HG03354 (cell line): Measurements from ENCODE around the gene FOXRED2.
"Not testable (repeated sequence)": the region's sequence is repeated elsewhere in the genome, so short reads cannot be mapped to it uniquely, and the experiment has no call there.

Experiments
- ATAC-seq: cut with Tn5 transposase; IDR thresholded peaks from one replicate; pipeline ENCODE4 v1.9.1; 2021; ENCODE audit warnings: mild to moderate bottlenecking; ENCODE audit not compliant: unreplicated experiment, poor library complexity, severe bottlenecking

FOXRED2 gene

DNA sequence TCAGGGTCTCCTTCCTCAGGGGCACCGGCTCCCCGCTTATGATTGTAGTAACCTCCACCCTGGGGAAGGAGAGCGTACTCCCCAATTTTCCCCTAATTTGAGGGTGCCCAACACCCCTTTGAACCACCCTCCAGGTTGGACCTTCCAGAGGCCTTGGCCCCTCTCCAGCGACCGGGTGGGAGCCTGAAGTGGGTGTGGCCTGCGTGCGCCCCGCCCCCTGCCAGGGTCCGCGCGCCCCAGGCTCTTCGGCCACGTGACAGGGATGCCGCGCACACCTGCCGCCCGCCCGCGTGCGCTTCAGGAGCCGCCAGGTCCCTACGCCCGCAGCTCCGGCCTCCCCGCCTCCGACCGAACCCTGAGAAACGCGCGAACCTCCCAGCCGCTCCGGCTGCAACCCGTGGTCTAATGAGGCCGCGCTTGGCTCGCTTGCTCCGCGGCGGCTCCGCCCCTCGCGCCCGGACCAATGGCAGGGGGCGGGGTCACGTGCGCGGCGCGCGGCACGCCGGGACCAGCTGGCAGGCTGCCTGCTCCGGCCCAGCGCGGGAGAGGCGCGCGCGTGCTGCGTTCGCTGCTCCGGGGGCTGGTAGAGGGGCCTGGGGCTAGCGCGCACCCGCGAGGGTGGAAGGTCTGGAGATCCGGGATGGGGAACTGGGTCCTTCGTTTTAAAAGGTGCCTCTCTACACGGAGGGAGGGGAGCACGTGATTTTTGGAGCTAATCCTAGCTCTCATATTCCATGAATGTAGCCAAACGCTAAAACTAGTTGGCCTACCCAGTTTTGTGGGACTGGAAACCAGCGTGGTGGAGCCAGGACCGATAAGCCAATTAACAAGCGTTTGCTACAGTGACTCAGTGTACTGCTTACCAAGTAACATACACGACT is at the start of gene FOXRED2:
TSS of gene FOXRED2 (minus strand) at position 404 of the 881 bp plus-strand sequence. CDS start 618 bp downstream, outside the sequence.
- ATAC-seq, result peak; percentile 82

DNA sequence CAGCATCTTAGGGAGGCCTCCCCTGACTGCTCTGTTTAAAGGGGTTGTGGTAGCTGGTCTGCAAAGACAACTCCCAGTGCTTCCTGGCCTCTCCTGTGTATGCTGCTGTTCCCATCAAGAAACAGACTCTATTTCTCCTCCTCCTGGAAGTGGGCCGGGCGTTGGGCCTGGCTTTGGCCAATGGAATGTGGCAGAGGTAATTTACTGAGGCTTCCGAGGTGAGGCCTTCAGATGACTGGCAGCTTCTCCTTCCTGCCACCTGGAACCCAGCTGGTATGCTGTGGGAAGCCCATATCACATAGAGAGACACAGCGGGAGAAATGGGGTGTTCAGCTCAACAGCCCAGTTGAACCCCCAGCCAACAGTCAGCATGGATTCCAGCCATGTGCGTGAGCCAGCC is 47.3 kb upstream of the FOXRED2 start:
- no peak for ATAC-seq

DNA sequence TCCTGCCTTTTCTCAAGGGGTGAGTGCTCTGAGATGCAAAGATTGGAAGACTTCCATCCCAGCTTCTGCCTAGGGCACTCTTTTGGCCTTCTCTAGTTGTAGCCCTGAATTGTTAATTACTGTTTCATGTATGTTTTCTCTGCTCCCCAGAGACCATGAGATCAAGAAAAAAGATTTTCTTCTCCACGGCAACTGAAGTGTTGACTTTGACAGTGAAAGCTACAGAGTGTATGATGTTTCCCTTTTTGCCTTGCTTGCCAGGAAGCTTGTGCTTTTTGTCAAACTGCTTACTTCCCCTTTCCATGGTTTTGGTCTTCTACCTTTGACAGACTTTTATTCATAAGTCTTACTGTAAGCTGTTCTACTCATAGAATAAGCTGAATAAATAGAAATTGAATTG is 45.4 kb upstream of the FOXRED2 start:
- ATAC-seq, result no peak

DNA sequence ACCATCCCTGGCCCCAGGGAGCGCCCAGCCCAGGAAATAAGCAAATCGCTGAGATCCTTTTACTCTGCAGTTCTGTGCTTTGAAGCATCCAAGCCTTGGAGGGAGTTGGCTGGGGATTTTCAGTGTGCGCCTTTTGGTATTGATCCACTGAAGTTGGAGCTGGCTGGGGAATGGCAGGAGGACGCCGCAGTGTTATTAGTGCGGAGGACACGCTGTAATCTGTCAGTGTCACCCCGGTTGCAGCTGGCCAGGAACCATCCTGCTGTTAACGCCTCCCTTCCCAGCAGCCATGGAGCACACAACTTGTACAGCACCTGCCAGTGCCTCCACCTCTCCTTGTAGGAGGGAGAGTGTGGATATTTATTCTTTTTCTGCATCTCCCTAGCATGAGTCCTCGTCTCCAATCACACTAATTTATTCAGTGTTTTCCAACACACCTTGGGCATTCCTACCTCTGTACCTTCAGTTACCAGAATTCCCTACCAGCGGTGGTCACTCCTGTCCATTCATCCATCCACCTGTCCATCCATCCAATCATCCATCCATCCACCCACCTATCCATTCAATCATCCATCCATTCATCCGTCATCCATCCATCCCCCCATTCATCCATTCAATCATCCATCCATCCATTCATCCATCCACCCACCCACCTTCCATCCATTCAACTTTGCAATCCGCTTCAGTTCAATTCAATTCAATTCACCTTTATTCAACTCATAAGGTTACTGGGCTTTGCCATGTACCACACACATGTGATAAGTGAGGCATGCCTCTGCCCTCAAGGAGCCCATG is 44.1 kb upstream of the FOXRED2 start:
- ATAC-seq, result no peak

DNA sequence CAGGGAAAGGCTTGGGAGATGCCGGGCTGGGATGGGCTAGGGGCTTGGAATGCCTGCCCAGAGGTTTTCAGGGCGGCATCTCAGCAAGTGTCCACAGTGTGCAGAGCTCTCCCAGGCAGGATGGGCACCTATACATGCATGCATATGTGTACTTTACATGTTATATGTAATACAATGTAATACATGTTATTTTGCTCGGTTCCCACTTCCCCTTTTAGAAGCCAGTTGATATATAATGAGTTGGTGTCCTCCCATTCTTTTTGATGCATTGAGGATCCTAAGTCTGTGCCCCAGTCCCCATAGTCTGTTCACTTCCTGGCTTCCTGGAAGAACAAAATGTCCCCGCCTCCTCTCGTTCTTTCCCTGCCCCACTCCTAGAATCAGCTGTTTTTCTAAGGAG is 42.2 kb upstream of the FOXRED2 start:
- ATAC-seq, result no peak

DNA sequence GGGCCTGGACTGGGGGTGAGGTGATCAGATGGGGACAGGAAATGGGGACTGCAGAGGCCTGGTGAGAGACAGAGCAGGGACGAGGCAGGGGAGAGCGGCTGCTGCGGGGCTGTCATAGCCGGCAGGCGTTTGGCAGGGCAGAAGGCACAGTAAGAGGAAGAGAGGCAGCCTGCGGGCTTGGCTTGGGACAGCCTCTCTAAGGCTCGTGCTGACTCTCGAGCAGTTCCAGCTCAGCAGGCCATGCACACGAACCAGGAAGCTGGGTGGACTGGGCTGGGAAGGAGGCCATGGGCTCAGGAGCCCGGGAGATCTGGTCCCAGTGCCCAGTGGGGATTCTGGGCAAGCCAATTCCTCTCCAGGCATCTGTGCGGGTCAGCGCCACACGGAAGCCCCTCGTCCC is 41.8 kb upstream of the FOXRED2 start:
- no peak for ATAC-seq

DNA sequence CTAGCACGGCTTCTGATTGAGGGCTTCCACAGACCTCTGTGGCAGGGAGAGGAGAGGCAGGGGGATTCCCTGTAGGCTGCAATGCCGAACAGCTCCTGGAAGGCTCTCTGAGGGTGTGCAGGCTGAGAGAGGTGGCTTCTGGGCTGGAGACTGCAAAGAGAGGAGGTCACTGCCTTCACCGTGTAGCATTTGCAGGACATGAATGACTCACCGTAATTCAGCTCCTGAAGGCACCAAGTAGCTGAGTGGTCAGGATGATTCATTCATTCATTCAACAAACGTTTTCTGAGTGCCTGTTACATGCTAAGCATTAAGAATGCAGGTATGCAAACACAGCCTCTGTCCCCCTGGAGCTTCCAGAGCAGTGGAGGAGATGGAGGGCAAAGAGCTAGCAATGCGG is 40.1 kb upstream of the FOXRED2 start:
- no peak for ATAC-seq

DNA sequence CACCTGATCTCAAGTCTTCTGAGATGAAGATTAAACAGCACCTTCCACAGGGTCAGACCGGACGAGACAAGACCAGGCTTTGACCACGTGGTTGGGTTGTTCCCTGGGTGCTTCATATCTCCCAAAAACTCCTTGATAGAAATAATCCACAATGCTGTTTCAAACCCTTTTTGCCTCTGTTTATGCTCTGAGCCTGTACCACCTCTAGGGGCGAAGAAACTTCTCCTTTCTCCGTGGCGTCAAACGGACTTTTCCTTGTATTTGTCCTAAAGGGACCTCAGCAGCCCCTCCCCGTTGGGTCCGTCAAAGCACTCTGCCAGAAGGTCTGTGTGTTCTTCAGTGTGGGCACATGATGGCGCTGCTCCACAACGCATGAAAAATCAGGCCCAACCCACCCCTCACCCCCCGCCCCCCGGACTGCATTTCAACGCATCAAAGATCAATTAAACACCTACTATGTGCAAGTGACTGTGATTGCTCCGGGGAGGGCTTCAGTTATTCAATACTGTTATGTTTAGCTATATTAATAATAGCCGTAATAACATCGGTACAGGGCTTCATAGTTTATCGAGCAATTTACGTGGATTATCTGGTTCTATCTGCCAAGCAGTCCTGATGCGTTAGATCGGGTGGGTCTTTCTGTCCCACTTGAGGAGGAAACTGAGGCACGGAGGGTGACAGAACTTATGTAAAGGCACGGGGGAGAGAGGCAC is 39.4 kb upstream of the FOXRED2 start:
- no peak for ATAC-seq

DNA sequence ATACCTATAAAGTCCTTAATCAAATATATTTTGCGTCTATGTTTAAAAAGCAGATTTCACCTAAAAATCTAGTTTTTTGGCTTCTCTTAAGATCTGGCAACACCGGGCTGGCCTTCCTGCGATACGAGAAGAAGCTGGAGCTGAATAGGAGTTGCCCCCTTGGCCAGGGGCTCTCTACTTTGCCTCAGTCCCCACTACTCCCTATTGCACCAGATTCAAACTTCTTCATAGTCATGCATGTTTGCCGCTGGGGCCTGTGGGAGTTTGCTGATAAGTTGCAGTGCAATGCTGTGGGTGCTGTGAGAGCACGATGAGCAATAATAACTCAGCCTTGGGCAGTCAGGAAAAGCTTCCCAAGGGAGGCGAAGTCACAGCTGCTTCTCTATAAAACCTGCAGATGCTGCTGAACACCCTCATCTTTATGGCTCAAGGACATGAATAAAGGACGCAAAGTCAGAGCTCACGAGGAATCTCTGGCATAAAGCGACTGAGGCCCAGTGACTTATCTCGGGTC is 37.3 kb upstream of the FOXRED2 start:
- ATAC-seq, result no peak

DNA sequence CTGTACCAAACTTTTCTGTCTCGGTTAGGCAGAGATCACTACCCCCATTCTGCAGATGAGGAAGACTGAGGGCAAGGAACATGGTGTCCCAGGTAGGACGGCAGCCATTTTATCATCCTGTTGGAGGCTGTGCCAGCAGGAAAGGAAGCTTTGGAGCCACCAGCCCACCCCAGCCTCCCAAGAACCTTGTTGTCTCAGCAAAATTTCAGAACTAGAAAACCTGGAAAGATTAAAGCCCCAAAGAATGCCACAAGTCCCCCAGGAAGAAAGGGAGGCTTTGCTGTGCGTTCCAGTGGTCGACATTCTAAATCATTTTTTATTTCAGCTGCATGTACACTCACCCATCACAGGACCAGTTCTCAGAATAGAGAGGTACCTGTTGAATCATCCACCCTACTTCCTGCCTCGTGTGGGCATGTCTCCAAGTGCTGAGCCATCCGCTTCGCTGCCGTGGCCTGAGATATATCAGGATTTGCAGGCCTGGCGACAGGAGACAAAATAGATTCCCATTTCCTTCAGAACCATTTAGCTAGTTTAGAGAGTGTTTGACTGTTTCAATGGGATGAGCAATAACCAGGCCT is 35.1 kb upstream of the FOXRED2 start:
- ATAC-seq, result no peak

DNA sequence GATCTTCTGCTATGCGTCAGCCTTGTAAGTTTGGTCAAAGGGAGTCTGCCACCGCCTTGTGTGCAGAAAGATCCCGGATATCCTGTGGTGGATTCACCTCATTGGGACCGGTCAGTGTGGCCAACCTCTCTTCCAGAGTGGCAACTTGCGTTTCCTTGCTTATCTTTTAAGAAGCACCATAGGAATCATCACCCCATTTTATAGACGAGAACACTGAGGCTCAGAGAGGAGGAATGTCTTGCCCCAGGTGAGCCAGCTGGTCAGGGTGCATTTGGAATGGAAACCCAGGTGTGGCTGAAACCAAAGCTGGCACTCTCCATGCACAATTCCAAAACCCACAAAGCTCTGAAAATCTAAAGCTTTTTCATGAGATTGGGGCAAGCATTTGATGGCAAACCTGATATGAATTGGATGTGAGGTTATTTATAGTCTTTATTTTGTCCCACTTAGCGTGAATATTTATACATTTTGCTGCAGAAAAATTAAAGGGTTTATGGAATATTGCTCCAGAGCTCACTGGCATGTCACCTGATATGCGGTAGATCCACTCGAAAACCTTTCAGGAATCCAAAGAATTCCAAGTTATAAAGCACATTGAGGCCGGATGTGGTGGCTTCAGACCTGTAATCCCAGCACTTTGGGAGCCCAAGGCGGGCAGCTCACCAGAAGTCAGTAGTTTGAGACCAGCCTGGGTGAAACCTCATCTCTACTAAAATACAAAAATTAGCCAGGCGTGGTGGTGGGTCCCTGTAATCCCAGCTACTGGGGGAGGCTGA is 34.2 kb upstream of the FOXRED2 start:
- no peak for ATAC-seq

DNA sequence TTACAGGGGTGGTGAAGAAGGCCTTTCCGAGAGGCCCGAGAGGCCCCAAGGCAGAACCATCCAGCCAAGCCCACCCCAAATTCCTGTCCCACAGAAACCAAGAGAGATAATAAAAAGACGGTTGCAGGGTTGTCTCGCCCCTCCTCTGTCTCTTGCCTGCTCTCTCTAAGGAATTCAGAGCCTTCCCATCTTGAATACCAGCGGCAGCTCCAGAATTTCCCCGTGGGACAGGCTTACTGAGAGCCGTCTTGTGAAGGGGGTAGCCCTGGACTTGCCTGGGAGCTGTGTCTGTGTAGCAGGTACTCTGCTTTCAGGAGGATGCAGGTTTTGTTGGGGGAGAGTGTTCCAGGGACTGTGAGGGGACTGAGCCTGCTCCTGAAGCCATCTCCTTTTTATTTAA is 31.7 kb upstream of the FOXRED2 start:
- no peak for ATAC-seq

DNA sequence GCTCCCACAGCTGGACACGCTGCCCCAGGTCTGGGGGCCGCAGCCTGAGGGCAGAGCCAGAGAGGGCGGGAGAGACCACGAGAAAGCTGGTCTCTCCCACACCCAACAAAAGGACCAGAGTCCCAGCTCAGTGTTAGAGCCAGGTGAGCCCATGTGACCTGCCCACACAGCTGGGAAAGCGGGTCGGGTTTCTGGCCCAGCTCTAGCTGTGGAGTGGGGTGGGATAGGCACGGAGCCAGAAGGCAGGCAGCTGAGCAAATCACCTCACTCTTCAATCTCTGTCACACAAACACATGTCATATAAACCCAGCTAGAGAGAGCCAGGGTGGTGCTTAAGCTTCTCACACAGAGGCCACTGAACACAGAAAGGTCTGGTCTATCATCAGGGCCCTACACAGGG is 29.9 kb upstream of the FOXRED2 start:
- no peak for ATAC-seq

DNA sequence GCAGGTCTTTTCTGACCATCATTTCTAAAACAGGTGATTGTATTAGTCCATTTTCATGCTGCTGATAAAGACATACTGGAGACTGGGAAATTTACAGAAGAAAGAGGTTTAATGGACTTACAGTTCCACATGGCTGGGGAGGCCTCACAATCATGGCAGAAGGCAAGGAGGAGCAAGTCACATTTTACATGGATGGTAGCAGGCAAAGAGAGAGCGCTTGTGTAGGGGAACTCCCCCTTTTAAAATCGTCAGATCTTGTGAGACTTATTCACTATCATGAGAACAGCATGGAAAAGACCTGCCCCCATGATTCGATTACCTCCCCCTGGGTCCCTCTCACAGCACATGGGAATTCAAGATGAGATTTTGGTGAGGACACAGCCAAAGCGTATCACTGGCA is 26.5 kb upstream of the FOXRED2 start:
- ATAC-seq, result not testable (repeated sequence)

DNA sequence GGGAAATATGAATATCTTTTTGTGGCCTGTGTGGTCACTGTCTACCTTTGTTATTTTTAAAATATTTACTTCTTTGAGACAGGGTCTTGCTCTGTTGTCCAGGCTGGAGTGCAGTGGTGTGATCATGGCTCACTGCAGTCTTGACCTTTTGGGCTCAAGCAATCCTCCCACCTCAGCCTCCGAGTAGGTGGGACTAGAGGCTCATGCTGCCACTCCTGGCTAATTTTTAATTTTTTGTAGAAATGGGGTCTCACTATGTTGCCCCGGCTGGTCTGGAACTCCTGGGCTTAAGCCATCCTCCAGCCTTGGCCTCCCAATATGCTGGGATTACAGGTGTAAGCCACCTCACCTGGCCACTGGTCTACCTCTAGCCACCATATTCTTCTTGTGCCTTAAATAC is 25.6 kb upstream of the FOXRED2 start:
- ATAC-seq, result no peak

DNA sequence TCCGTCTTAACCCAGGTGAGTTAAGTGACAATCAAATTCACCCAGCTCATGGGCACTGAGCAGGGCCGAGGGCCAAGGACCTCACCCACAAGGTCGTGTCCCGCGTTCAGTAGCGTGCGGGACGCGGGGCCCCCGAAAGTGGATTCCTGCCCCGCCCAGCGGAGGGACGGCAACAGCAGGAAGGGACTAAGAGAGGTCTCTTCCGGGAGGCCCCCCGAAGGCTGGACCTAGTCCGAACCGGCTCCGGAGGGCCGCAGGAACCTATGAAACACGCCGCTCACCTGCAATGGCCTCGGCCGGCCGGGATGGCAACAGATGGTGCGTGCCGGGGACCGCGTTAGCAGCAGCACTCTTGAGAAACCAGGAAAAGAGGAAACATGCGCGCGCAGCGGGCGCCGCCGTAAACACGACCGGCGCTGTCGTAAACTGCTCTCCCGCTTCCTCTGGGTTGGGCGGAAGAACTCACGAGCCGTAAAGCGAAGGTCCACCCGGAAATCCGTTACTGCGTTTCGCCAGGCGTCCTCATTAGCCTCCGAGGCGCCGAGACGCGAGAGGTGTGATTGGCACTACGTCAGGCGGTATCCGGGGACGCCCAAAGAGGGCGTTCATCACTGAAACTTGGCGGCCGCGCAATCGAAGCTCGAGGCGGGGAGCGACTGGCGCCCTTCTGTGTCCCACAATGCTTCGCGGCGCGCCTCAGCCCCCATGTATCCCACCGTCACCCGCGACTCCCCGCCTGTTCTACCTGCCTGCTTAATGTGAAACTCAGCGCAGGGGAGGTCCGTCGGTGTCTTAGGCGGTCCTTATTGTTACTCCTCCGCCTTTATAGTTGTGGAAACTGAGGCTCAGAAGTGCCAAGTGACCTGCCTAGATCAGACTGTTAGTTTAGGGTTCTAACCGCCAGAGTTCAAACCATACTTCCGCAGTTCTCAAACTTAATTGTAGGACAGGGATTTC is 22.2 kb upstream of the FOXRED2 start, which contains the start of gene EIF3D:
TSS of gene EIF3D (minus strand) at position 372 of the 957 bp plus-strand sequence. CDS start 3,045 bp downstream, outside the sequence.
- peak; percentile 95 for ATAC-seq

DNA sequence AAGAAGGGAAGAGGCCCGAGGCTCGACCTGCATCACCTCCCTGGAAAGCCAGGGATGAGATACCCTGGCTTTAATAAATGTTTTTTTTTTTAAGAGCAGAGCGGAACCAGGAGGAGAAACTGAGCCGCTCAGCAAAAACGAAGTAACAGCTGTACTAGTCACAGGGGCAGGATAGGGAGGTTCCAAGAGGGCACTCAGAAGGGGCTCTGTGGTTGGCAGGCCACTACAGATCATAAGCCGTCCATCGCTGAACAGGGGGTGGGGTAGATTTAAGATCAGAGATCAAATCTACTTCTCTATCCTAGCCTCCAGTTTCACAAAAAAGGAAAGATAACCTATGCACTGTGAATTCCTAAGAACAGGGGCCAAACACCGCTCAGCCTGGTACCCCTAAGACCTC is 21.5 kb upstream of the FOXRED2 start:
- no peak for ATAC-seq

DNA sequence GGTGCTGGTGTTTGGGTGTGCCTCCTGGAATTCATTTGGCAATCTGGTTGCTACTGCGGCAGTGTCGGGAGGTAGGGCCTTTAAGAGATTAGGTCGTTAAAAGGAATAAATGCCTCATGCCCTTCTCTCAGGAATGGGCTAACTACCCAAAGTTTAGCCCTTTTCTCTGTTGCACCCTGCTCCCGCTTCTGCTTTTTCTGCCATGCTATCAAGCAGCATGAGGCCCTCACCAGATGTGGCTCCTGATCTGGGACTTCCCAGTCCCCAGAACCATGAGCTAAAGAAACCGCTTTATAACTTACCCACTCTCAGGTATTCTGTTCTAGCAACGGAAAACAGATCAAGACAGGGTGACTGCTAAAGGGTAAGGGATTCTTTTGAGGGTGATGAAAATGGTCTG is 15.8 kb upstream of the FOXRED2 start:
- ATAC-seq, result no peak
